GM08714 (cell line): ENCODE results near the gene CSTB.

Experiments used
- H3K4me3 ChIP-seq: fragments of 200-500 bp; sonication (Bioruptor generic); 2 replicates; pipeline ENCODE4 v1.5.1; 2014; ENCODE audit warnings: mild to moderate bottlenecking, low read length, inconsistent platforms
- ZNF274 ChIP-seq: IDR thresholded peaks from 2 replicates; pipeline ENCODE4 v1.6.1; 2012; ENCODE audit warnings: mild to moderate bottlenecking, low read depth, low read length

Gene CSTB

DNA sequence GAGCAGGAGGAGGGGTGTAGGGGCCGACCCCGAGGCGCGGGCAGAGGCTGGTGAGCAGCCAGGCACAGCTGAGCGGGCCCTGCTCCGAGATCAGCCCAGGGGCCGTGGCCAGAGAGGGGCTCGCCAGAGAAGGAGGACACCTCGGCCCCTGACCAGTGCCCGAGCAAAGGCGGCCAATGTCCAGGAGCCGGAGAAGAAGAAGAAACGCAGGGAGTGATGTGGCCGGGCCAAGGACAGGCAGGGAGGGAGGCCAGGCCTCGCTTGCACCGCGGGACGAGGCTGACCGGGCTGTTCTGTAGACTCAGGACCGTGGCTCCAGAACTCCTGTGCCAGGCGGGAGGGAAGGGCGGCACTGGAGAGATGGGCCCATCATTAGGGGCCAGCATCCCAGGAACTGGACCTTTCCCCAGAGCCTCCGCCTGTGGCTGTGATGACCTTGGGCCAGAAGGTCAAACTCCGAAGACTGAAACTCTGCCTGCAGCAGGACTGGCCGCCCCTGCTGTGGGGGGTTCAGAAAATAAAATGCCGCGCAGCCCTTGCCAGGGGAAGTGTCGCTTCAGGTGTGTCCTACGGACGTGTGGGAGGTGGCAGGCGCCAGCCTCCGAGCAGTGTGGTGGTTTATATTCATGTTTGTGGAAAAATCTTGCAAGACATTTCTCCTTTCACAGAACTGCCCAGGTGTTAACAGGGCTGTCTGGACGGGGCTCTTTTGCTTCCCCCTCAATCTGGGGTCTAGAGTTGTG, 27.6 kb upstream of the CSTB start:
- H3K4me3 ChIP-seq: no peak overlapping the region
- TF ChIP-seq ZNF274: no peak

DNA sequence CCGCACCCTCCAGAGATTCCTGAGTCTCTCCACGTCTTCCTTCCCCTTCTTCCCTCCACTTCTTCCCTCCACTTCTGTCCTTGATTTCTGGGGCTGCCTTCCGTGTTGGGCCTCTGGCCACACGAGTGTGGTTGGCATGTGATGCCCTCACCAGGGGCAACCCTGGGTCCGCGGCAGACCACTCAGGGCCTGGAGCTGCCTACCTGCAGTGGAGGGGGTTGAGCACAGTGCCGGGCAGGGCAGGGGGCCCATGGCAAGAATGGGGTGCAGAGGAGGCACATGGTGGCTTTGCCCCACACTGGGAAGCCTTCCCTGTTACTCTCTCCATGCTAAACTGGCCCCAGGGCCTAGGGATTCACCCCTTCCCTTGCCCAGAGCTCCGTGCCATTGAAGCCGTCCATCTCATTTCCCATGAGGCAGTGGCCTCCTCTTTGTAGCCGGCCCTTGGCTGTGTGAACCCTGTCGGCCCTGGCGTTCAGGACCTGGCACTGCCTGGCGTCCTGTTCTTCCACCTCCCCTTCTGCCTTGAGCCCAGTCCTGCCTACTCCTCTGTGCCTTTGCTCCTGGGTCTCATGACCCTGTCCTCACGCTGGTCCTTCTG, 26.7 kb upstream of the CSTB start:
- TF ChIP-seq ZNF274: no peak
- no peak overlapping the region for H3K4me3 ChIP-seq

GRCh38 chr21:43801006-43801783, 25.1 kb upstream of the CSTB start:
- H3K4me3 ChIP-seq: no peak overlapping the region
- TF ChIP-seq ZNF274: no peak

GRCh38 chr21:43800566-43800965, 24.5 kb upstream of the CSTB start:
- TF ChIP-seq ZNF274: no peak
- no peak overlapping the region for H3K4me3 ChIP-seq

- TF ChIP-seq ZNF274: no peak
- no peak overlapping the region for H3K4me3 ChIP-seq
Measured at GRCh38 chr21:43800124-43800523, 24.0 kb upstream of the CSTB start.

DNA sequence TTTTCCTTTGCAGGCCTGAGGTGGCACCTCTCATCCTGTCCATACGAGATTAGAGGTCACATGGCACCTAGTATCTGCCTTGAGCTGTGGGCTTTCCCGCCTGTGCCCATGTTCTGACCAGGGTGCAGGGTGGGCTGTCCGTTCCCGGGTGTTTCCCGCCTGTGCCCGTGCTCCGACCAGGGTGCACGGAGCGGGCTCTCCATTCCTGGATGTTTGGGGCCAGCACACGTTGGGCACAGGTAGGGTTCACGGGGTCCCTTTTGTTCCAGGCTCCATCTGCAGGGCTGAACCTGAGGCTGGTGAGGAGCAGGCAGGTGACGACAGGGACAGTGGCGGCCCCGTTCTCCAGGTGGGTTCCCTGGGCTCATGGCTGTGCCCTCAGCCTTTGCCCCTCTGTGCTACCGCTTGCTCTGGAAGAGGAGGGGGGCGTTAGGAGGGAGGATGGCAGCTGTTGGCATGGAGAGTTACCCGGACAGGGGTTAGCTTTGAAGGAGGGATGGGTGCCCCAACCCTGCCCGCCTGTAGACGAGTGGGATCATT, 23.3 kb upstream of the CSTB start:
- no peak overlapping the region for H3K4me3 ChIP-seq
- no peak for TF ChIP-seq ZNF274

DNA sequence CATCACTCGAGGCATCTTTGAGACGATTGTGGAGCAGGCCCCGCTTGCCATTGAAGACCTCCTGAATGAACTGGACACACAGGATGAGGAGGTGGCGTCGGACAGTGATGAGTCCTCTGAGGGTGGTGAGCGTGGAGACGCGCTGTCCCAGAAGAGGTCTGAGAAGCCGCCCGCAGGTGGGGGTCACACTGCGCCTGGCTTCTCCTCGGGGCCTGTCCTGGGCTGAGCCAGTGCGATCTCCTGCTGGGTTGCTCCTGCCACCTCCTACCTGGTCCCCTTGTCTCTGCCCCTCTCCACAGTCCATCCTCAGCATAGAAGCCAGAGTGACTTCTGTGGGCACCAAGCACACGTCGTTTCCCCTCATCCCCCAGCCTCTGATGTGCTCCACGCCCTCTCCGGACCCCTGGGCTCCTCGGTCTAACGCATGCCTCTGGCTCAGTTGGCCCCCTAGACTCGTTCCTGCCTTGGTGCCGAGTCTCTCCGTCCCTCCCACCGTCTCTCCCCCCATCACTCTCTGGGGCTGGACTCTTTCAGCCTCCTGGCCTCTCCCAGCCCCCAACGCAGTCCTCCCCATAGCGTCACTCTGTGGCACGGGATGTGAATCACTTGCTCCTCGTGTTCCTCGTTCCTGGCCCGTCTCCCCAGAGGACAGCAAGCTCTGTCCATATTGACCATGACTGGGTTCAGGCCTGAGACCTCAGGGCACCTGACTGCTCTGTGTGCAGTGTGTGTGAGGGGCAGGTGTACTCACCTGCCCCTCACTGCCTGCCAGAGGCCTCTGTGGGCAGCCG, 22.0 kb upstream of the CSTB start:
- H3K4me3 ChIP-seq: no peak overlapping the region
- no peak for TF ChIP-seq ZNF274

DNA sequence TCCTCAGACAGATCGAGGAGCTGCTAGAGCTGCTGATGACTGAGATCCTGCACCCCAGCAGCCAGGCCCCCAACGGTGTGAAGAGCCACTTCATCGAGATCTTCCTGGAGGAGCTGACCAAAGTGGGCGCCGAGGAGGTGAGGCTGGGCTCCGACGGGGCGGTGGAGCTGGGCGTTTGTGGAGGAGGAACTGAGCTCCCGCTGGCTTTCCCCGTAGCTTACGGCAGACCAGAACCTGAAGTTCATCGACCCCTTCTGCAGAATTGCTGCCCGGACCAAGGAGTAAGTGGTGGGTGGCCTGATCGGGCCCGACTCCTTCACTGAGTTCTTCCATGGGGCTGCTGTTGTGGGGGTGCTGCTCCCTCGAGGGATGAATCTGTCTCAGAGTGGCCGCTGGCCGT, 21.3 kb upstream of the CSTB start:
- no peak overlapping the region for H3K4me3 ChIP-seq
- no peak for TF ChIP-seq ZNF274

DNA sequence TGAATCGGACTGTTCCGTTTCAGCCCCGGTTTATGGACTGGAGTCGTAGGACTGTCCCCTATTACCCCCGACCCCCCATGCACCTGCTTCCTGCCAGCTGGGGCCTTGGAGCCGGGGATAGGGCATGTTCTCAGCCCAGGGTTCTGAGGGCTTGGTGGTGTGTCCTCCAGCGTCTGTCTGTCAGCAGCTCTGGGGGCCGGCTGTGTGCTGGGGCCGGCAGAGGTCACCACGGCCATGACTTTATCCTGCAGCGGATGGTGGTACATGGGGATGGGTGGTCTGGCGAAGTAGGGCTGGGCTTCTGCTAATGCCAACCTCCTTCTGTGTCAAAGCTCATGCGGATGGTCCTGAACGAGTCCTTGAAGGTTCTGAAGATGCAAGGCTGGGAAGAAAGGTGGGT, 18.7 kb upstream of the CSTB start:
- no peak for TF ChIP-seq ZNF274
- H3K4me3 ChIP-seq: no peak overlapping the region

DNA sequence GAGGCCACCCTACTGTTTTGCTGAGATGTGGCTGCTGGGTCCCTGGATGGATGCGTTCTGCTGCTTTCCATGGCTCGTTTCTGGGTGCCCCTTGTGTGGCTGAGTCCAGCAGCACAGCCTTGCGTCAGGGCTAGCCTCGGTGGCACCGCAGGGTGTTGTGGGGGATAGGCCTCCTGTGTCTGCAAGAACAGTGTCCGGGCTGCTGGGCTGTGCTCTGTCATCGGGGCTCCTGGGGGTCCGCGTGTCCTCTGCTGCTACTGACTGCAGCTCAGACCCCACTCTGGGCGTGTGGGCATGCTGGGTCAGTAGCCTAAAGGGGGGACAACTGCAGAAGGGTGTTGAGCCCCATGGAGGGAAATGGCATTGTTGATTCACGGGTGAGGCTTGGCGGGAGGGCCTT, 18.2 kb upstream of the CSTB start:
- H3K4me3 ChIP-seq: no peak overlapping the region
- no peak for TF ChIP-seq ZNF274

DNA sequence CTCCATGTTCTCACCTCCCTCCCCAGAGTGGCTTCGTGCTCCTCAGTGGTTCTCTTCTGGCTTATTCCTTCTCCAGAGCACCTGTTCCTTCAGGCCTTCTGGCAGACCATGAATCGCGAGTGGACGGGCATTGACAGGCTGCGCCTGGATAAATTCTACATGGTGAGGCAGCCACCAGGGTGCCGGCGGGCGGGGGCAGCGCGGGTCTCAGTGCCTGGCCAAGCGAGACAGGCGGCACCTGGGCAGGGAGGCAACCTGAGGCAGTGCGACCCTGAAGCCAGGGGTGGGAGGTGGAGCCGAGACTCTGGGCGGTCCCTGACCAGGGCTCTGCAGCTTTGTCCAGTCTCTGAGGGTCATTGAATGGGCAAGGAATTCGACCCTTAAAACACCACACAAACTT, 17.1 kb upstream of the CSTB start:
- TF ChIP-seq ZNF274: no peak
- no peak overlapping the region for H3K4me3 ChIP-seq

DNA sequence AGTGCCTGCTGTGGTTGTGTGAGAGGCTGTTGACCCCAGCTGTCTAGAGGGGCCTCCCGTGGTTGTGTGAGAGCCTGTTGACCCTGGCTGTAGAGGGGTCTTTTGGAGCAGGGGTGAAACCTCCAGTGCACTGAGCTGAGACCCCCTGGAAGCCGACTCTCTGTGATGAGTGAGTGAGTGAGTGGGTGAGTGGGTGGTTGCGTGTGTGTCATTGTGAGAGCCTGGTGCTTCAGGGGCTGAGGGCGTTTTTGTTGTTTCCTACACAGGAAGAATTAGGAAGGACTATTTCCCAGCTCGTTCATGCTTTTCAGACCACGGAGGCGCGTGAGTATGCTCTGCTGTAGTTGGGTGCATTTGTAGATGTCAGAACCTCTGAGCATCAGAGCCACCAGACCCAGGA, 16.3 kb upstream of the CSTB start:
- no peak overlapping the region for H3K4me3 ChIP-seq
- TF ChIP-seq ZNF274: no peak

- peak overlapping the region; percentile 85 for H3K4me3 ChIP-seq
- no peak for TF ChIP-seq ZNF274
Measured at GRCh38 chr21:43790010-43790524, 14.0 kb upstream of the CSTB start.
